OCI-LY7 (cell line): Measurements from ENCODE around the gene SLC16A1. TPM values are rescaled to one million over a fixed set of nuclear protein-coding genes. Genes with fewer than 3 reads are reported as not detected.

ENCODE experiments used
- BruUV-seq: library from RNA; stranded (reverse); fragments of 400-500 nt; replicated peaks from 2 replicates; lab custom pipeline; 2021; lab: Mats Ljungman, UMichigan
- CTCF ChIA-PET: fragments of 300-600 bp; sonication (Branson Sonifier 250); formaldehyde crosslinking; loops from one replicate; lab custom pipeline; 2022; ENCODE audit warnings: antibody characterized with exemption; ENCODE audit not compliant: unreplicated experiment; lab: Charles Lee
- POLR2A ChIA-PET: fragments of 300-600 bp; sonication (Branson Sonifier 250); formaldehyde crosslinking; loops from one replicate; lab custom pipeline; 2022; ENCODE audit warnings: antibody characterized with exemption; lab: Charles Lee
- DNase-seq: peaks from one replicate; pipeline ENCODE4 v3.0.0-alpha.2; 2015; ENCODE audit warnings: low spot score
- H2AFZ ChIP-seq: fragments of 200-600 bp; sonication (generic), shearing (Covaris generic); 2 replicates; pipeline ENCODE4 v1.6.1; 2014; ENCODE audit warnings: mild to moderate bottlenecking, antibody characterized with exemption, low read length, moderate library complexity
- H3K27ac ChIP-seq: fragments of 200-600 bp; sonication (generic); 2 replicates; pipeline ENCODE4 v1.5.1; 2014; ENCODE audit warnings: mixed run types, low read depth, mild to moderate bottlenecking, moderate library complexity, low read length, inconsistent platforms; ENCODE audit not compliant: poor library complexity, severe bottlenecking
- H3K36me3 ChIP-seq: fragments of 200-600 bp; sonication (generic); 2 replicates; pipeline ENCODE4 v1.6.1; 2014; ENCODE audit warnings: mild to moderate bottlenecking, antibody characterized with exemption, low read length, moderate library complexity, mixed read lengths; ENCODE audit not compliant: insufficient read depth
- H3K4me1 ChIP-seq: fragments of 200-600 bp; sonication (generic); 2 replicates; pipeline ENCODE4 v1.5.1; 2014; ENCODE audit warnings: mild to moderate bottlenecking, low read length; ENCODE audit not compliant: insufficient read depth, poor library complexity, severe bottlenecking
- H3K4me2 ChIP-seq: fragments of 200-600 bp; sonication (generic); 2 replicates; pipeline ENCODE4 v1.6.1; 2014; ENCODE audit warnings: mild to moderate bottlenecking, low read length
- H3K4me3 ChIP-seq: fragments of 200-600 bp; sonication (generic); 2 replicates; pipeline ENCODE4 v1.5.1; 2014; ENCODE audit warnings: mild to moderate bottlenecking, low read depth, low read length; ENCODE audit not compliant: poor library complexity, severe bottlenecking
- H3K79me2 ChIP-seq: fragments of 200-600 bp; sonication (generic); 2 replicates; pipeline ENCODE4 v1.6.1; 2016; ENCODE audit warnings: low read depth, mild to moderate bottlenecking, low read length, moderate library complexity, mixed read lengths; ENCODE audit not compliant: insufficient read depth
- H3K9me2 ChIP-seq: fragments of 200-600 bp; sonication (generic); 2 replicates; pipeline ENCODE4 v1.6.1; 2016; ENCODE audit warnings: mild to moderate bottlenecking, low read length, mixed read lengths; ENCODE audit not compliant: insufficient read depth
- H3K9me3 ChIP-seq: fragments of 200-600 bp; sonication (generic); 2 replicates; pipeline ENCODE4 v1.6.1; 2014; ENCODE audit warnings: mild to moderate bottlenecking, mixed run types, low read length, mixed read lengths
- H4K20me1 ChIP-seq: fragments of 200-600 bp; sonication (generic); 2 replicates; pipeline ENCODE4 v1.6.1; 2014; ENCODE audit warnings: mild to moderate bottlenecking, antibody characterized with exemption, low read length, moderate library complexity, mixed read lengths; ENCODE audit not compliant: insufficient read depth
- EZH2phosphoT487 ChIP-seq: fragments of 200-600 bp; sonication (generic); IDR thresholded peaks from 2 replicates; pipeline ENCODE4 v1.6.1; 2018; ENCODE audit warnings: low read depth, borderline replicate concordance, mild to moderate bottlenecking, mixed run types, antibody characterized with exemption, low read length, moderate library complexity, mixed read lengths
- intact Hi-C: fragments of 100-400 bp; cut with micrococcal nuclease; formaldehyde crosslinking; loops from one replicate; pipeline ENCODE4 v1.10.0; 2022; ENCODE audit not compliant: unreplicated experiment
- total RNA-seq, 2 experiments: library from RNA; depleted of rRNA in 1 of 2; stranded (reverse); fragments of >200 nt in 1 of 2; shearing (Covaris generic) in 1 of 2; gene quantifications; 2 replicates each; pipeline ENCODE4 v1.2.3, GENCODE V29; 2014 to 2022
- TF ChIP-seq, protein P1 (sequence below): fragments of 200-600 bp; sonication (generic); conservative IDR thresholded peaks from 2 replicates; pipeline ENCODE4 v1.5.1; 2014; ENCODE audit warnings: mild to moderate bottlenecking, antibody characterized with exemption, low read length, moderate library complexity, mixed read lengths

The SLC16A1 gene
- total RNA-seq, 2 experiments from 2014 or later: 56.1 to 67.8 TPM

DNA sequence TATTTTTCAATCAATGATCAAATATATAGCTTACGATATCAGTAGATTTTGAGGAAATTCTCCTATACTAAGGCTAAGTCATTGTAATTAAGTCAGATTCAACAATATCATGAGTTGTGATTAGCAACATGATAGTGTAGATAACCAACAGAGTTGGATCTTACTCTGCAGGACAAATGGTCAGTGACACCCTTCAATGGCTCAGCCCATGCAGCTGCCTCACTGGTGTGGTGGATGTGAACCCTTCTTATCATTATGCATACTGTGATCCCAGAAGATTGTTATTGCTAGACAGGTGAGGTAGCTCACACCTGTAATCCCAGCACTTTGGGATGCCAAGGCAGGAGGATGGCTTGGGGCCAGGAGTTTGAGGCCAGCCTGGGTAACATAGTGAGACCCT is 5.6 kb downstream of the SLC16A1 start:
- intact Hi-C loops: loop anchor here (10.0 kb wide), 3 partner anchors 326 to 994 kb away; partner anchors contain the start of gene CTTNBP2NL
- CTCF ChIA-PET: no interaction called here
- POLR2A ChIA-PET: interaction anchor here (0.6 to 2.2 kb wide), 3 partner anchors 15 to 158 kb away, joined by 3 to 16 read pairs (median 6); partner anchors contain the start of gene LRIG2
- H3K79me2 ChIP-seq: peaks cover 99% of the 10 kb centered on the region
- H3K4me1 ChIP-seq: peaks cover 26% of the 10 kb centered on the region
- no peak overlapping the region for H3K4me3 ChIP-seq
- DNase-seq: no peak
- H3K9me3 ChIP-seq: no peaks in the 10 kb centered on the region; the same call in 1 of the 2 replicates
- no peaks in the 10 kb centered on the region for H3K9me2 ChIP-seq
- TF ChIP-seq EZH2phosphoT487: no peak
- TF ChIP-seq, protein P1, sequence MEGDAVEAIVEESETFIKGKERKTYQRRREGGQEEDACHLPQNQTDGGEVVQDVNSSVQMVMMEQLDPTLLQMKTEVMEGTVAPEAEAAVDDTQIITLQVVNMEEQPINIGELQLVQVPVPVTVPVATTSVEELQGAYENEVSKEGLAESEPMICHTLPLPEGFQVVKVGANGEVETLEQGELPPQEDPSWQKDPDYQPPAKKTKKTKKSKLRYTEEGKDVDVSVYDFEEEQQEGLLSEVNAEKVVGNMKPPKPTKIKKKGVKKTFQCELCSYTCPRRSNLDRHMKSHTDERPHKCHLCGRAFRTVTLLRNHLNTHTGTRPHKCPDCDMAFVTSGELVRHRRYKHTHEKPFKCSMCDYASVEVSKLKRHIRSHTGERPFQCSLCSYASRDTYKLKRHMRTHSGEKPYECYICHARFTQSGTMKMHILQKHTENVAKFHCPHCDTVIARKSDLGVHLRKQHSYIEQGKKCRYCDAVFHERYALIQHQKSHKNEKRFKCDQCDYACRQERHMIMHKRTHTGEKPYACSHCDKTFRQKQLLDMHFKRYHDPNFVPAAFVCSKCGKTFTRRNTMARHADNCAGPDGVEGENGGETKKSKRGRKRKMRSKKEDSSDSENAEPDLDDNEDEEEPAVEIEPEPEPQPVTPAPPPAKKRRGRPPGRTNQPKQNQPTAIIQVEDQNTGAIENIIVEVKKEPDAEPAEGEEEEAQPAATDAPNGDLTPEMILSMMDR: no peak
- H3K27ac ChIP-seq: no peak overlapping the region
- peaks cover 34% of the 10 kb centered on the region for H4K20me1 ChIP-seq
- H3K4me2 ChIP-seq: no peak overlapping the region
- no TSS peak for BruUV-seq
- H2AFZ ChIP-seq: no peak overlapping the region
- peaks cover 42% of the 10 kb centered on the region for H3K36me3 ChIP-seq

DNA sequence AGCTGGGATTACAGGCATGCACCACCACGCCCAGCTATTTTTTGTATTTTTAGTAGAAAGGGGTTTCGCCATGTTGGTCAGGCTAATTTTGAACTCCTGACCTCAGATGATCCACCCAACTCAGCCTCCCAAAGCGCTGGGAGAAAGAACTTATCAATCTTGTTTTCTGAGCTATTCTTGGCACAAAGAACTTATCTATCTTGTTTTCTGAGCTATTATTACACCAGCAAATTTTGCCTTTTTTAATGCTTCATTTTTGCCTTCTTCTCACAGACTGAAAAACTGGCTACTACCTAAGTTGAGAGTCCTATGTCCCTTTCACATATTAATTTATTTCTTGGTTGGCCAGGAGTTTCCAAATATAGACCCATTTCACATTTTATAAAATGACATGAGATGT is 9.3 kb downstream of the SLC16A1 start:
- H3K79me2 ChIP-seq: peaks cover 95% of the 10 kb centered on the region
- BruUV-seq: no TSS peak
- no peak overlapping the region for H3K27ac ChIP-seq
- no peaks in the 10 kb centered on the region for H3K9me2 ChIP-seq
- H2AFZ ChIP-seq: no peak overlapping the region
- TF ChIP-seq EZH2phosphoT487: no peak
- TF ChIP-seq, protein P1: no peak
- no peak overlapping the region for H3K4me3 ChIP-seq
- H3K36me3 ChIP-seq: peaks cover 55% of the 10 kb centered on the region
- ChIA-PET POLR2A (interaction anchor here (1.0 to 1.2 kb wide), 2 partner anchors 9 to 11 kb away, joined by 3 to 6 read pairs; no protein-coding TSS in a partner anchor), CTCF (no interaction called here)
- no peak overlapping the region for H3K4me2 ChIP-seq
- H4K20me1 ChIP-seq: peaks cover 20% of the 10 kb centered on the region; the same call in 1 of the 2 replicates
- intact Hi-C loops: no loop called here
- no peak for DNase-seq
- no peaks in the 10 kb centered on the region; the same call in 1 of the 2 replicates for H3K9me3 ChIP-seq
- no peaks in the 10 kb centered on the region for H3K4me1 ChIP-seq

DNA sequence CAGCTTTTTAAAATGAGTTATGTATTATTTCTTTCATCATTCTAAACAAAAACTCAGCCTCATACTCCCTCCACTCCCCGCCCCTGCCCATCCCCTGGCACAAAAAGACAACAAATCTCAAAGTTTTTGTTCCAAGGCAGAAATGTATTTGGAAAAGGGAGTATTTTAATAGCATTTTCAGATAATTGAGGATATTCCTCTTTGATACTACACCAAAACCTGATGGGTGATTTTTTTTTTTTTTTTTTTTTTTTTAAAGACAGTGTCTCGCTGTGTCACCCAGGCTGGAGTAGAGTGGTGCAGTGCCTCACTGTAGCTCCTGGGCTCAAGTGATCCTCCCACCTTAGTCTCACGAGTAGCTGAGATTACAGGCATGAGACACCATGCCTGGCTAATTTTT is 16.2 kb downstream of the SLC16A1 start:
- TF ChIP-seq, protein P1: no peak
- TF ChIP-seq EZH2phosphoT487: no peak
- Histone ChIP-seq H3K36me3 (peaks cover 29% of the 10 kb centered on the region), H3K4me1 (peaks cover 32% of the 10 kb centered on the region), H3K4me3 (no peak overlapping the region), H2AFZ (no peak overlapping the region), H3K4me2 (no peak overlapping the region), H3K9me2 (no peaks in the 10 kb centered on the region), H3K79me2 (peaks cover 94% of the 10 kb centered on the region), H3K9me3 (no peaks in the 10 kb centered on the region), H4K20me1 (0 out of 2 replicates have a peak, but pooled peaks cover 15% of the 10 kb centered on the region), H3K27ac (no peak overlapping the region)
- DNase-seq: no peak
- no TSS peak for BruUV-seq
- ChIA-PET CTCF (no interaction called here), POLR2A (interaction anchor here (0.5 to 0.7 kb wide), 2 partner anchors 44 to 371 kb away, joined by 3 to 4 read pairs; no protein-coding TSS in a partner anchor)
- intact Hi-C loops: no loop called here
